Measurements from ENCODE around the gene TNS1.

DNA sequence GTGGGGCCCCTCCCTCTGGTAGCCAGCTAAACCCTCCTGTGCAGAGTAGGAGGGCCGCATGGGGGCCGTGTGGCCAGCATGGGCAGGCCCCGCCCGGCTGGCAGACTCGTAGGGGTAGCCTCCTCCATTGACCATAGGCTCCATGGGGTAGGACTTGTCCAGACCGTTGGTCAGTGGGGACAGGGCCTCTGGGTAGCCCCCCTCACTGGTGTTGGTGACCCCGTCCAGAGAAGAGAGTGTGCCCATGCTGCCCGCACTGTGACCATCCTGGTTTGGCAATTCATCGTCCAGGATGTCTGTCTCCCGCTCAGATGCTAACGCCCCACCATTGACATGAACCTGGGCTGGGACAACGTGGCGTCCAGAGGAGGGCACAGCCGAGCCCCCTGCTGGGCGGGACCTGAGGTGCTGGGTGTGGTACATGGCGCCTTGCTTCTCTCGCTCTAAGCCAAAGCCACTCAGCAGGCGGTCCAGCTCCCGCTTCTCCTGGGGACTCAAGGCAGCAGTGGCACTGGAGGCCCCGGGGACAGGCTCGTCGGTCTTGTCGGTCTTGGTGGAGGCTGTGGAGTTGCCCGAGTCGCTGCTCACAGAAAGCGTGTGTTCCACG lies 154.3 kb downstream of the TNS1 start:
- TF ChIP-seq RFX5 (IDR thresholded peaks at IDR 0.05; ENCODE audit: low read depth, low read length) (no peak), DPF2 (IDR thresholded peaks at IDR 0.05) (no peak), RCOR1 (conservative IDR thresholded peaks at IDR 0.05; ENCODE audit: low read depth, low read length) (no peak), RAD51 (IDR thresholded peaks at IDR 0.05) (no peak)
- TF ChIP-seq, protein P1, sequence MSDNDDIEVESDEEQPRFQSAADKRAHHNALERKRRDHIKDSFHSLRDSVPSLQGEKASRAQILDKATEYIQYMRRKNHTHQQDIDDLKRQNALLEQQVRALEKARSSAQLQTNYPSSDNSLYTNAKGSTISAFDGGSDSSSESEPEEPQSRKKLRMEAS (IDR thresholded peaks at IDR 0.05; ENCODE audit: low read depth, low read length): no peak
- TF ChIP-seq, protein P2, sequence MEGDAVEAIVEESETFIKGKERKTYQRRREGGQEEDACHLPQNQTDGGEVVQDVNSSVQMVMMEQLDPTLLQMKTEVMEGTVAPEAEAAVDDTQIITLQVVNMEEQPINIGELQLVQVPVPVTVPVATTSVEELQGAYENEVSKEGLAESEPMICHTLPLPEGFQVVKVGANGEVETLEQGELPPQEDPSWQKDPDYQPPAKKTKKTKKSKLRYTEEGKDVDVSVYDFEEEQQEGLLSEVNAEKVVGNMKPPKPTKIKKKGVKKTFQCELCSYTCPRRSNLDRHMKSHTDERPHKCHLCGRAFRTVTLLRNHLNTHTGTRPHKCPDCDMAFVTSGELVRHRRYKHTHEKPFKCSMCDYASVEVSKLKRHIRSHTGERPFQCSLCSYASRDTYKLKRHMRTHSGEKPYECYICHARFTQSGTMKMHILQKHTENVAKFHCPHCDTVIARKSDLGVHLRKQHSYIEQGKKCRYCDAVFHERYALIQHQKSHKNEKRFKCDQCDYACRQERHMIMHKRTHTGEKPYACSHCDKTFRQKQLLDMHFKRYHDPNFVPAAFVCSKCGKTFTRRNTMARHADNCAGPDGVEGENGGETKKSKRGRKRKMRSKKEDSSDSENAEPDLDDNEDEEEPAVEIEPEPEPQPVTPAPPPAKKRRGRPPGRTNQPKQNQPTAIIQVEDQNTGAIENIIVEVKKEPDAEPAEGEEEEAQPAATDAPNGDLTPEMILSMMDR (IDR thresholded peaks at IDR 0.05 in 2 of 3, conservative IDR thresholded peaks at IDR 0.05 in 1 of 3; ENCODE audit: control insufficient read depth in 2 of 3, extremely low read depth in 1 of 3, insufficient read depth in 1 of 3, low read depth in 3 of 3, low read length in 3 of 3): no peak
